OCI-LY3 (cell line): ENCODE measurements around the gene LSM12.
A peak's percentile ranks its signal among the peaks of the same experiment; 100 is the strongest.

ENCODE experiments used
- H2AFZ ChIP-seq: fragments of 200-600, 300-600 bp; shearing (Covaris generic); 2 replicates; pipeline ENCODE4 v1.6.0; 2014; ENCODE audit warnings: antibody characterized with exemption, low read depth, low read length
- H3K27ac ChIP-seq: fragments of 200-600, 300-600 bp; sonication (generic); 2 replicates; pipeline ENCODE4 v1.5.1; 2014; ENCODE audit warnings: mild to moderate bottlenecking, low read length, moderate library complexity, mixed read lengths
- H3K27me3 ChIP-seq: fragments of 200-600, 300-600 bp; sonication (generic); 2 replicates; pipeline ENCODE4 v1.6.1; 2014; ENCODE audit warnings: low read depth, low read length, mixed read lengths
- H3K36me3 ChIP-seq: fragments of 200-600, 300-600 bp; sonication (generic); replicated peaks from 2 replicates; pipeline ENCODE3; 2014; ENCODE audit warnings: low read depth, low read length, mixed read lengths
- H3K4me1 ChIP-seq: fragments of 300-600, 200-600 bp; sonication (generic); 2 replicates; pipeline ENCODE4 v1.6.1; 2014; ENCODE audit warnings: low read length, mixed read lengths
- H3K4me2 ChIP-seq: fragments of 200-600, 300-600 bp; sonication (generic); 2 replicates; pipeline ENCODE4 v1.6.1; 2014; ENCODE audit warnings: low read length, mixed read lengths
- H3K4me3 ChIP-seq: fragments of 300-600, 200-600 bp; sonication (generic); 2 replicates; pipeline ENCODE4 v1.5.1; 2014; ENCODE audit warnings: antibody characterized with exemption, mild to moderate bottlenecking, low read length, moderate library complexity
- H3K79me2 ChIP-seq: fragments of 300-600, 200-600 bp; shearing (Covaris generic); 2 replicates; pipeline ENCODE4 v1.6.1; 2014; ENCODE audit warnings: mild to moderate bottlenecking, low read length, mixed read lengths
- H3K9ac ChIP-seq: fragments of 300-600, 200-600 bp; shearing (Covaris generic); 2 replicates; pipeline ENCODE4 v1.6.0; 2014; ENCODE audit warnings: mild to moderate bottlenecking, low read length, moderate library complexity
- H3K9me3 ChIP-seq: fragments of 200-600, 300-600 bp; shearing (Covaris generic); 2 replicates; pipeline ENCODE4 v1.6.1; 2014; ENCODE audit warnings: low read length, mixed read lengths; ENCODE audit not compliant: insufficient read depth
- H4K20me1 ChIP-seq: fragments of 200-600, 300-600 bp; sonication (generic); 2 replicates; pipeline ENCODE4 v1.6.1; 2016; ENCODE audit warnings: low read length, mixed read lengths; ENCODE audit not compliant: insufficient read depth
- CTCF ChIP-seq: fragments of 200-600, 300-600 bp; sonication (generic); IDR thresholded peaks from 2 replicates; pipeline ENCODE4 v1.5.1; 2014; ENCODE audit warnings: antibody characterized with exemption, low read length, low read depth
- EZH2phosphoT487 ChIP-seq: fragments of 200-600 bp; shearing (Covaris generic); IDR thresholded peaks from 2 replicates; pipeline ENCODE4 v1.6.1; 2018; ENCODE audit warnings: antibody characterized with exemption, mixed run types, low read depth

LSM12 gene

GRCh38 chr17:44014133-44014436 lies 52.4 kb downstream of the LSM12 start:
- Histone ChIP-seq H3K9me3 (no peaks in the 10 kb centered on the region), H3K27me3 (no peaks in the 10 kb centered on the region), H3K79me2 (peaks cover 13% of the 10 kb centered on the region), H3K4me2 (peak overlapping the region; percentile 91), H3K4me1 (peaks cover 6% of the 10 kb centered on the region), H3K36me3 (peaks cover 2% of the 10 kb centered on the region), H2AFZ (no peak overlapping the region), H3K27ac (no peak overlapping the region), H3K9ac (peak overlapping the region; percentile 93), H3K4me3 (peak overlapping the region; percentile 96), H4K20me1 (no peaks in the 10 kb centered on the region)
- TF ChIP-seq EZH2phosphoT487 (no peak), CTCF (no peak)

GRCh38 chr17:44012874-44013273 lies 53.6 kb downstream of the LSM12 start:
- no peak for TF ChIP-seq CTCF
- TF ChIP-seq EZH2phosphoT487, result no peak
- Histone ChIP-seq H3K4me2 (no peak overlapping the region), H3K36me3 (peaks cover 2% of the 10 kb centered on the region), H3K4me1 (peaks cover 10% of the 10 kb centered on the region), H3K9me3 (no peaks in the 10 kb centered on the region), H4K20me1 (no peaks in the 10 kb centered on the region), H3K4me3 (no peak overlapping the region), H3K27me3 (no peaks in the 10 kb centered on the region), H2AFZ (no peak overlapping the region), H3K79me2 (peaks cover 13% of the 10 kb centered on the region), H3K9ac (no peak overlapping the region), H3K27ac (no peak overlapping the region)

DNA sequence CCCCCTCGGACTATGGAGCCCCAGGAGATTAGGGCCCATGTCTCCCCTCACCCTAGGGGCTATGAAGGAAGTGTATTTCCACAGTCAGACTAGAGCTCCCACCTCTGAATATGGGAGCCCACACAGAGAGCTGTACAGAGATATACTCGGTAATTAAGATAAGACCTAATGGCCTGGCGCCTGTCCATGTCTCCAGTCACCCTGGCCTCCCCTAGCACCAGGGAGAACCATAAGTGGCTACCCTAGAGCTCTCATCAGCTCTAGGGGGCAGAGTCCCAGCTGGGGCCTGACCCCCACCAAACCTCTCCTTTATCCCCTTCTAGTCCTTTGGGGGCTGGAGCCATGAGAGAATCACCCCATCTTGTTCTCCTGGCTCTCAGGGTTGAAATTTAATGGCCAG lies 54.1 kb downstream of the LSM12 start:
- Histone ChIP-seq H3K4me1 (peaks cover 14% of the 10 kb centered on the region), H3K27ac (no peak overlapping the region), H3K79me2 (peaks cover 13% of the 10 kb centered on the region), H3K9me3 (no peaks in the 10 kb centered on the region), H3K36me3 (peaks cover 2% of the 10 kb centered on the region), H4K20me1 (no peaks in the 10 kb centered on the region), H3K9ac (no peak overlapping the region), H3K27me3 (no peaks in the 10 kb centered on the region), H2AFZ (no peak overlapping the region), H3K4me2 (no peak overlapping the region), H3K4me3 (no peak overlapping the region)
- no peak for TF ChIP-seq CTCF

DNA sequence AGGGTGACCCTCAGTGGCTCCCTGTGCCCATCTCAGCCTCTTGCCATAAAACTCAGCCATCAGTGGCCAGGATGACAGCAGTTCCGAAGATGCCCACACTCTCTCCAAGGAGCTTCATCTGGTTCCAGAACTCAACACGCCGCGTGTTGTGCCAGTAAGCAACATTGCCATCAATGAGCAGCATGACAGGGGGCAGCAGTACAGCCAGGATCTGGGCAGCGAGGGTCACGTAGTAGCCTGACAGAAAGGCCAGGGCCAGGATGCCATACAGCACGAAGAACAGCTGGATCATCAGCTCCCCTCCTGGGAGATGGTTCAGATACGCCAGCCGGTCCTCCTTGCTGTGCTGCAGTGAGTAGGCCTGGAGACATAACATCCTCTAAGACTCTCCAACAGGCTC lies 54.6 kb downstream of the LSM12 start:
- Histone ChIP-seq H2AFZ (no peak overlapping the region), H3K4me1 (peaks cover 14% of the 10 kb centered on the region), H3K4me3 (no peak overlapping the region), H3K4me2 (no peak overlapping the region), H3K9ac (no peak overlapping the region), H3K9me3 (no peaks in the 10 kb centered on the region), H4K20me1 (no peaks in the 10 kb centered on the region), H3K27ac (no peak overlapping the region), H3K79me2 (peaks cover 13% of the 10 kb centered on the region), H3K27me3 (no peaks in the 10 kb centered on the region), H3K36me3 (peaks cover 2% of the 10 kb centered on the region)
- no peak for TF ChIP-seq EZH2phosphoT487
- TF ChIP-seq CTCF, result no peak
